Measurements from ENCODE around the gene SH3PXD2A.

Gene SH3PXD2A

DNA sequence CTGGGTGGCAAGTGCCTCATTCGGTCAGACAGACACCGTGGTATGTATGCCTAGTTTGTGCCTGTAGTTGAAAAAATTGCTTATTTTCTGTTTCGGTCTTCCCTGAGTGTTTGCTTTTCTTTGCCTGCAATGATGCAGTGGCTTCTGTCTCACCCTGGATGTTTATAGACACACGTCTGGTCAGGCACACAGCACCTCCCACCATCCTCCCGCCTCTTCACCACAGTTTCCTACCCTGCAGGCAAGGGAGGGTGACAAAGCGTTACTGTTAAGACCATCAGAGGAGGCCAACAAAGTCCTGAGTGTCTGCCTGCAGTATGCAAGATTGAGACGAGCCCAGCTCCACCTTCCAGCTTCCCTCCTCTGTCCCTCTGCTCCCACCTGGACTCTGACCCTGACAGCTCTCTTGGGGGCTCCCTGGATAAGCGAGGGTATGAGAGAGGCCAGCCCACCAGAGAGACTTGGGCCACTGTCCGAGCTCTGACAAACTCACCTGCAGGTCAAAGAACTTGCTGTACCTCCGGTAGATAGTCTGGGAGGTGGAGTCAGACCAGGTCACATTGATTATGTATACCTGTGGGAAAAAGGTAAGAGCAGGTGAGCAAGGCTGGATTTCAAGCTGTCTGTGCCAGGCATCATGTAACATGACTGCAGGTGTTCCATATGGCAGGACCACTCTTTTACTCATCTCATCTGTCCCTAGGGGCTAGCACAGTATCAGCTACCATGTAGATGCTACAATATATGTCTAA, 54.4 kb downstream of the SH3PXD2A start:
- Histone ChIP-seq H3K4me3 (ENCODE audit: low read depth, low read length) (no peak overlapping the region), H3K4me1 (no peaks in the 10 kb centered on the region), H2AFZ (no peak overlapping the region), H3K9me3 (ENCODE audit: control insufficient read depth, low read length) (no peaks in the 10 kb centered on the region), H3K79me2 (no peaks in the 10 kb centered on the region), H3K36me3 (ENCODE audit: control insufficient read depth, insufficient read depth, low read length) (no peaks in the 10 kb centered on the region), H3K4me2 (ENCODE audit: low read length) (no peak overlapping the region), H3K9ac (no peak overlapping the region), H3K27ac (no peak overlapping the region), H3K27me3 (ENCODE audit: control insufficient read depth, insufficient read depth, low read length) (no peaks in the 10 kb centered on the region)
- TF ChIP-seq, protein P1, sequence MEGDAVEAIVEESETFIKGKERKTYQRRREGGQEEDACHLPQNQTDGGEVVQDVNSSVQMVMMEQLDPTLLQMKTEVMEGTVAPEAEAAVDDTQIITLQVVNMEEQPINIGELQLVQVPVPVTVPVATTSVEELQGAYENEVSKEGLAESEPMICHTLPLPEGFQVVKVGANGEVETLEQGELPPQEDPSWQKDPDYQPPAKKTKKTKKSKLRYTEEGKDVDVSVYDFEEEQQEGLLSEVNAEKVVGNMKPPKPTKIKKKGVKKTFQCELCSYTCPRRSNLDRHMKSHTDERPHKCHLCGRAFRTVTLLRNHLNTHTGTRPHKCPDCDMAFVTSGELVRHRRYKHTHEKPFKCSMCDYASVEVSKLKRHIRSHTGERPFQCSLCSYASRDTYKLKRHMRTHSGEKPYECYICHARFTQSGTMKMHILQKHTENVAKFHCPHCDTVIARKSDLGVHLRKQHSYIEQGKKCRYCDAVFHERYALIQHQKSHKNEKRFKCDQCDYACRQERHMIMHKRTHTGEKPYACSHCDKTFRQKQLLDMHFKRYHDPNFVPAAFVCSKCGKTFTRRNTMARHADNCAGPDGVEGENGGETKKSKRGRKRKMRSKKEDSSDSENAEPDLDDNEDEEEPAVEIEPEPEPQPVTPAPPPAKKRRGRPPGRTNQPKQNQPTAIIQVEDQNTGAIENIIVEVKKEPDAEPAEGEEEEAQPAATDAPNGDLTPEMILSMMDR (IDR thresholded peaks at IDR 0.05), result no peak

DNA sequence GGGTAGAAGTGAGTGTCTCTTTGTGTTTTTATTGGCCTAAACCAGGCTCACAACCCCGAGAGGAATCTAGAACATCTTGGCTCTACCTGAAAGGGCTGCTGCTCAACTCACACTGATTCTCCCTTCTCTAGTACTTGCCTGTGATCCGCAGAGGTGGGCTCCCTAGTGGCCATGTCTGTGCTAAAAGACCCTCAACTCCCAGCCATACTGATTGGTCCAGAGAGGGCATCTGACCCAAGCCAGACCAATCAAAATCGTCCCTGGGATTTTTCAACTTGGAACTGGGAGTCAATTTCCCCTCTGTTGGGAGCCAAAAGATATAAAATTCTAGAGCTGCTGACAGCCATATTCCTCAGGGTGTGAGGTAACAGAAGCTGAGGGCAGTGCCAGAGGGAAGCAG, 55.3 kb downstream of the SH3PXD2A start:
- H3K36me3 ChIP-seq (ENCODE audit: control insufficient read depth, insufficient read depth, low read length), result no peaks in the 10 kb centered on the region
- no peak overlapping the region for H3K4me2 ChIP-seq (ENCODE audit: low read length)
- no peaks in the 10 kb centered on the region for H3K79me2 ChIP-seq
- TF ChIP-seq, protein P1 (IDR thresholded peaks at IDR 0.05), result no peak
- no peaks in the 10 kb centered on the region for H3K9me3 ChIP-seq (ENCODE audit: control insufficient read depth, low read length)
- no peak overlapping the region for H3K27ac ChIP-seq
- no peak overlapping the region for H2AFZ ChIP-seq
- H3K9ac ChIP-seq, result no peak overlapping the region
- no peaks in the 10 kb centered on the region for H3K27me3 ChIP-seq (ENCODE audit: control insufficient read depth, insufficient read depth, low read length)
- H3K4me1 ChIP-seq, result no peaks in the 10 kb centered on the region
- H3K4me3 ChIP-seq (ENCODE audit: low read depth, low read length), result no peak overlapping the region

DNA sequence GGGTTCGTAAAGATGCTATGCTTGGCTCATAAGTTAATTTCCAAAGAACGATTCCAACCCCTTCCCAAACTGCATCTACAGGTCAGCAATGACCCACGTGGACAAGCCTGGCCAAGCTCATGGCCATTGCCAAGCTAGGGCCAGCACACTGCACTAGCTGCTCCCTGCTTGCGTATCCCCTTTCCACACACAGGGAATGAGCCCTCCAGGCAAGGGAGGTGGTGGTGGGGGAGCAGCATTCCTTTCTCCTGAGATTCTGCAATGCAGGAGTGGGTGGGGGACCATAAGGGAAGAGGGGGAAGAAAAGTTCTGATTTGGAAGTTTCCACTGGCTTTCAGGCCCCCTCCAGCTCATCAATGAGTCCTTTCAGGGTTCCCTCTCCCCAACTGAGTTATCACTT, 56.0 kb downstream of the SH3PXD2A start:
- Histone ChIP-seq H3K27ac (no peak overlapping the region), H3K4me2 (ENCODE audit: low read length) (no peak overlapping the region), H3K9me3 (ENCODE audit: control insufficient read depth, low read length) (no peaks in the 10 kb centered on the region), H3K27me3 (ENCODE audit: control insufficient read depth, insufficient read depth, low read length) (no peaks in the 10 kb centered on the region), H3K9ac (no peak overlapping the region), H3K4me3 (ENCODE audit: low read depth, low read length) (no peak overlapping the region), H3K4me1 (no peaks in the 10 kb centered on the region), H3K79me2 (no peaks in the 10 kb centered on the region), H2AFZ (no peak overlapping the region), H3K36me3 (ENCODE audit: control insufficient read depth, insufficient read depth, low read length) (no peaks in the 10 kb centered on the region)
- TF ChIP-seq, protein P1 (IDR thresholded peaks at IDR 0.05), result no peak

DNA sequence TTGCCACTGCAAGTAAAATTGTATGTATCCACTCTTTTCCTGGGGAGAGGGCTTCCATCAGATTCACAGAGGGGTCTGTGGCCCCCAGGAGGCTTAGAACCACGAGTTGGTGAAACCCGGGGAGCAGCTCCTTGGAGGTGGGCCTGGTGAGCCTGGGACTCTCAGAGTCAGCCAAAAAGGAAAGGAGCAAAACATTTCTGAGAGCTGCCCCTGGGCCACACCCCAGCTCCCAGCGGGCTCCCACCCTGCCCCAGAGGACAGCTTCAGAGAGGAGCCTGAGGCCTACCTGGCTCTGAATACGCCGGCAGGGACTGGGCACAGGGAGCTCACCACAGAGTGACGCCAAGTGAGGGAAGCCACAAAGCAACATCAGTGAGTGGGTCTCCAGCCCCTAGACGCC, 56.9 kb downstream of the SH3PXD2A start:
- Histone ChIP-seq H3K27me3 (ENCODE audit: control insufficient read depth, insufficient read depth, low read length) (no peaks in the 10 kb centered on the region), H3K4me2 (ENCODE audit: low read length) (no peak overlapping the region), H3K4me3 (ENCODE audit: low read depth, low read length) (no peak overlapping the region), H3K36me3 (ENCODE audit: control insufficient read depth, insufficient read depth, low read length) (no peaks in the 10 kb centered on the region), H3K27ac (no peak overlapping the region), H3K9me3 (ENCODE audit: control insufficient read depth, low read length) (no peaks in the 10 kb centered on the region), H3K4me1 (no peaks in the 10 kb centered on the region), H2AFZ (no peak overlapping the region), H3K79me2 (no peaks in the 10 kb centered on the region), H3K9ac (no peak overlapping the region)
- TF ChIP-seq, protein P1 (IDR thresholded peaks at IDR 0.05), result no peak

DNA sequence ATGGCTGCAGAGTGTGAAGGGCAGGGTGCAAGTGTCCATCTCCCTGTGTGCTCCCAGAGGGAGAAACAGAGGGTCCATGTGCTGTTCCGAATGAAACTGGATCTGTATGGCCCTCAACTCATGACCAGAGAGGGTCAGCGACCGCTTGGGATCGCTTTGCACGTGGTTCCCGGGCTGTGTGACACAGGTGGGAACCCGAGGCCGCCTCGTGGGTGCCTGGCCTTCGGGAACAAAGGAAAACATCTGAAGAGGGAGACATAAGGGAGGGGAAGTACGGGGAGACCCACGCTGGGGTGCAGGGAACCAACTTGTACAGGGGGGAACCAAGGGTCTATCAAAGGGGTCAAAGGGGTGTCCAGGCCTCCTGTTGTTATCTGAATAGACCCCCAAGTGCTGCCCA, 57.5 kb downstream of the SH3PXD2A start:
- no peaks in the 10 kb centered on the region for H3K79me2 ChIP-seq
- no peak overlapping the region for H2AFZ ChIP-seq
- no peak overlapping the region for H3K4me2 ChIP-seq (ENCODE audit: low read length)
- no peak overlapping the region for H3K27ac ChIP-seq
- no peaks in the 10 kb centered on the region for H3K27me3 ChIP-seq (ENCODE audit: control insufficient read depth, insufficient read depth, low read length)
- H3K9ac ChIP-seq, result no peak overlapping the region
- no peaks in the 10 kb centered on the region for H3K4me1 ChIP-seq
- TF ChIP-seq, protein P1 (IDR thresholded peaks at IDR 0.05), result no peak
- no peaks in the 10 kb centered on the region for H3K36me3 ChIP-seq (ENCODE audit: control insufficient read depth, insufficient read depth, low read length)
- no peak overlapping the region for H3K4me3 ChIP-seq (ENCODE audit: low read depth, low read length)
- H3K9me3 ChIP-seq (ENCODE audit: control insufficient read depth, low read length), result no peaks in the 10 kb centered on the region

Measured in parathyroid adenoma (tissue), 2 donors.